ENCODE results near the gene SPRED1. TPM values are rescaled to one million over a fixed set of nuclear protein-coding genes. Genes with fewer than 3 reads are reported as not detected.

Gene SPRED1
- total and polyA plus RNA-seq, 2 of the 13 experiments (the other 11 are each of a cell fraction or from before 2014, with no cell fraction given), result 3.8 to 9.6 TPM

GRCh38 chr15:38263996-38264395 lies 11.4 kb downstream of the SPRED1 start:
- H3K4me1 ChIP-seq (ENCODE audit: insufficient read depth, low read length), result no peaks in the 10 kb centered on the region
- no TSS peak for BruUV-seq (replicated peaks)
- no peak for FAIRE-seq
- intact Hi-C loops (cut with micrococcal nuclease; ENCODE audit: unreplicated experiment) (no loop called here), in situ Hi-C loops (cut with HindIII; ENCODE audit: extremely low pct_ligation_motif_present, low pct_unique_long_range_greater_than_20kb) (no loop called here)
- CTCF ChIA-PET (ENCODE audit: low intra/inter-chr PET ratio, low total read pairs), result no interaction called here
- WGBS (ENCODE audit: low lambda C conversion rate), result 96% methylated on average over 3 of the region's 3 CpGs
- H3K36me3 ChIP-seq (replicated peaks in 1 of 2; ENCODE audit: control insufficient read depth in 1 of 2, insufficient read depth in 2 of 2, low read length in 2 of 2), result no peaks in the 10 kb centered on the region
- no peak overlapping the region for H3K4me2 ChIP-seq (ENCODE audit: low read depth, low read length)
- peaks cover 20% of the 10 kb centered on the region for H4K20me1 ChIP-seq (ENCODE audit: insufficient read depth, low read length)
- DNase-seq (ENCODE audit: low spot score), result no peak
- H3K4me3 ChIP-seq (replicated peaks in 1 of 3; ENCODE audit: insufficient read depth in 1 of 3, low read depth in 2 of 3, low read length in 3 of 3), result no peak overlapping the region
- POLR2A ChIA-PET, result interaction anchor here (1.0 kb wide), 1 partner anchor 11 kb away, joined by 10 read pairs; the partner anchor contains the start of gene SPRED1
- peaks cover 96% of the 10 kb centered on the region for H3K79me2 ChIP-seq (ENCODE audit: insufficient read depth, low read length)
- no peak for ATAC-seq
- H2AFZ ChIP-seq (ENCODE audit: low read length), result no peak overlapping the region
- no peaks in the 10 kb centered on the region for H3K9me3 ChIP-seq (ENCODE audit: low read length)
- no peak overlapping the region for H3K9ac ChIP-seq (ENCODE audit: insufficient read depth, low read depth, low read length)
- no peaks in the 10 kb centered on the region for H3K27me3 ChIP-seq (ENCODE audit: control insufficient read depth in 1 of 2, insufficient read depth in 2 of 2, low read length in 2 of 2)
- H3K27ac ChIP-seq (ENCODE audit: extremely low read length, insufficient read depth, low read length), result no peak overlapping the region
- no peak for TF ChIP-seq MNT (IDR thresholded peaks at IDR 0.05)
- TF ChIP-seq ETV6 (CRISPR knock-in tag; conservative IDR thresholded peaks at IDR 0.05), result no peak
- no peak for TF ChIP-seq MAFF (IDR thresholded peaks at IDR 0.05; ENCODE audit: low read depth, low read length)
- no peak for TF ChIP-seq ZNF784 (CRISPR knock-in tag; IDR thresholded peaks at IDR 0.05; ENCODE audit: borderline replicate concordance)
- no peak for TF ChIP-seq CREBL2 (CRISPR knock-in tag; IDR thresholded peaks at IDR 0.05; ENCODE audit: borderline replicate concordance)
- no peak for TF ChIP-seq SIN3A (IDR thresholded peaks at IDR 0.05; ENCODE audit: borderline replicate concordance, low read depth, low read length)
- TF ChIP-seq TBX2 (CRISPR knock-in tag; IDR thresholded peaks at IDR 0.05; ENCODE audit: borderline replicate concordance), result no peak
- no peak for TF ChIP-seq ELF3 (CRISPR knock-in tag; IDR thresholded peaks at IDR 0.05)
- TF ChIP-seq ZNF607 (CRISPR knock-in tag; IDR thresholded peaks at IDR 0.05; ENCODE audit: borderline replicate concordance), result no peak
- no peak for TF ChIP-seq NFKBIZ (CRISPR knock-in tag; IDR thresholded peaks at IDR 0.05)
- TF ChIP-seq AKNA (CRISPR knock-in tag; IDR thresholded peaks at IDR 0.05; ENCODE audit: borderline replicate concordance), result no peak
- no peak for TF ChIP-seq ATF5 (CRISPR knock-in tag; IDR thresholded peaks at IDR 0.05; ENCODE audit: low read depth)

Measured in HepG2 (cell line).